Mucosa of stomach (tissue), 1 donor: ENCODE results near the gene SLC7A10.

ENCODE experiments used
- H3K27me3 ChIP-seq: one replicate; pipeline ENCODE4 v1.7.0; 2013; ENCODE audit warnings: mild to moderate bottlenecking, low read length; ENCODE audit not compliant: control insufficient read depth, insufficient read depth
- H3K36me3 ChIP-seq: one replicate; pipeline ENCODE4 v1.7.0; 2013; ENCODE audit warnings: low read length; ENCODE audit not compliant: control insufficient read depth, insufficient read depth
- H3K4me1 ChIP-seq: one replicate; pipeline ENCODE4 v1.7.0; 2013; ENCODE audit warnings: mild to moderate bottlenecking, low read length; ENCODE audit not compliant: control insufficient read depth, insufficient read depth
- H3K4me3 ChIP-seq: one replicate; pipeline ENCODE4 v1.7.0; 2013; ENCODE audit warnings: low read length
- H3K9ac ChIP-seq: one replicate; pipeline ENCODE4 v1.7.0; 2013; ENCODE audit warnings: mild to moderate bottlenecking, low read length, moderate library complexity
- H3K9me3 ChIP-seq: one replicate; pipeline ENCODE4 v1.7.0; 2013; ENCODE audit warnings: mild to moderate bottlenecking, low read length, moderate library complexity; ENCODE audit not compliant: control insufficient read depth
- donor health status: Pancreatic carcinoma.

SLC7A10 gene

GRCh38 chr19:33189453-33189852 lies 36.2 kb downstream of the SLC7A10 start:
- Histone ChIP-seq H3K4me1 (no peaks in the 10 kb centered on the region), H3K4me3 (no peak overlapping the region), H3K9ac (no peak overlapping the region), H3K9me3 (no peaks in the 10 kb centered on the region), H3K27me3 (peaks cover 6% of the 10 kb centered on the region), H3K36me3 (no peaks in the 10 kb centered on the region)

DNA sequence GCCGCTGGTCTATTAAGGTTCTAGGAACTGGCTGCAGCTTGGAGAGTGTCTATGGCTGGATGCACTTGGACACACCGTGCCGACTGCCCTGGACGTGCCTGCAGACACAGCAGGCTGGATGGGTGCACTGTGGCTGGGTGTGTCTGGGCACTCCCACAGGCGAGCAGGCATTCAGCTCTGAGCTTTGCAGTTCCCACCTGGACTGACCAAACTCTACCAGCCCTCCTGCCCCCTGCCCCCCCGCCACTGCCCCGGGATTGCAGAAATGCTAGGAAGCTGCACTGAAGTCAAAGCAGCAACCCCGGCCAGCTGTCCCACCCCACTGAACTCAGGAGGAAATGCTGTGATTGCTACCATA lies 38.5 kb downstream of the SLC7A10 start:
- H3K4me1 ChIP-seq: no peaks in the 10 kb centered on the region
- no peak overlapping the region for H3K4me3 ChIP-seq
- H3K36me3 ChIP-seq: no peaks in the 10 kb centered on the region
- H3K9ac ChIP-seq: no peak overlapping the region
- H3K9me3 ChIP-seq: no peaks in the 10 kb centered on the region
- no peaks in the 10 kb centered on the region for H3K27me3 ChIP-seq

DNA sequence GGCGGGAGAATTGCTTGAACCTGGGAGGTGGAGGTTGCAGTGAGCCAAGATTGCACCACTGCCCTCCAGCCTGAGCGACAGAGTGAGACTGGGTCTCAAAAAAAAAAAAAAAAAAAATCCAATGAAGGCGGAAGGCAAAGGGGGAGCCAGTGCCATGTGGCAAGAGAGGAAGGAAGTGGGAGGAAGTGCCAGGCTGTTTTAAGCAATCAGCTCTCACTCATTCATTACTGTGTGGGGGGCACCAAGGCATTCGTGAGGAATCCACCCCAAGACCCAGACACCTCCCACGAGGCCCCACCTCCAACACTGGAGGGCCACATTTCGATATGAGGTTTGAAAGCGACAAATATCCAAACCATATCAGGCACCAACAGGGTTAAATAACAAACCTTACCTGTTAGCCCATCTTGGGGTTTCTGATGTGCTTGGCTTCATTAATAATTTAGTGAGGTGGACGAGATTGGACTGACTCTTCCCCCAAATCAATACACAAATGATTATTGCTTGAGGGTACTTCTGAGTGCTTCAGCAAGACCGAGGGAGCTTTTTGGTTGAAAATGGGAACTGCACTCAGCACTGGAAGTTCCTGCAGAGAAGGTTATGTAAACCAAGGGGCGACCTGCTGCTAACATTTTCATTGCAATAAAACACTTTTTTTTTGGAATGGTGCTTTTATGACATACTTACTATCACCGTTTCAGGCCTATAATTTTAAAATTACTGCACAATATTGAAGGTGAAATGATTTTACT lies 39.0 kb downstream of the SLC7A10 start:
- no peaks in the 10 kb centered on the region for H3K27me3 ChIP-seq
- no peaks in the 10 kb centered on the region for H3K4me1 ChIP-seq
- H3K36me3 ChIP-seq: no peaks in the 10 kb centered on the region
- H3K4me3 ChIP-seq: no peak overlapping the region
- H3K9me3 ChIP-seq: no peaks in the 10 kb centered on the region
- H3K9ac ChIP-seq: no peak overlapping the region

DNA sequence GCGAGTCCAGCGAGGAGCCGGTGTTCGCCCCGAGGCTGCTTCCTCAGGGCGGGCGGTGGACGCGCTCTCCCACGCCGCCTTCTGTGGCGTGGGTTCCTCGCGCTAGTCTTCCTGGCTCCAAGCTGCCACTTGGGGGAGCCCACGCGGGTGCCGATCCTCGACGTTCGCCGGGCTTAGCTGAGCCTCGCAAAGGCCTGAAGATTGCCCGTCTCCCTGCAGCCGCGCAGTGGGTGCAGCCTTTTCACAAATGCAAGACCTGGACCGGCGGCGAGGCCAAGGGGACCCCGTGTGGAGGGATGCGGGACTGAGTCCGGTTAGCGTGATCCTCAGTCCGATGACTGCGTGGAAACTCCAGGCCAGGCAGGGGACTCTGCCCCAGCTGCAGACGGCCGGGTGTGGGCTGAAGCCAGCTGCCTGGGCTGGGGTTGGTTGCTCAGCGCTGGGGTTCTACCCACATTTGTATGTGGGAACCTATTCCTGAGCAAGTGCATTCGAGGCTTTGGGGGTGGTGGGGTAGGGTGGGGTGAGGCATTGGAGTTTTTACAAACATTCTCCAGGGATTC lies 48.2 kb downstream of the SLC7A10 start:
- Histone ChIP-seq H3K9ac (peak overlapping the region; percentile 88), H3K4me3 (peak overlapping the region; percentile 83), H3K9me3 (no peaks in the 10 kb centered on the region), H3K27me3 (no peaks in the 10 kb centered on the region), H3K36me3 (no peaks in the 10 kb centered on the region), H3K4me1 (peaks cover 9% of the 10 kb centered on the region)

DNA sequence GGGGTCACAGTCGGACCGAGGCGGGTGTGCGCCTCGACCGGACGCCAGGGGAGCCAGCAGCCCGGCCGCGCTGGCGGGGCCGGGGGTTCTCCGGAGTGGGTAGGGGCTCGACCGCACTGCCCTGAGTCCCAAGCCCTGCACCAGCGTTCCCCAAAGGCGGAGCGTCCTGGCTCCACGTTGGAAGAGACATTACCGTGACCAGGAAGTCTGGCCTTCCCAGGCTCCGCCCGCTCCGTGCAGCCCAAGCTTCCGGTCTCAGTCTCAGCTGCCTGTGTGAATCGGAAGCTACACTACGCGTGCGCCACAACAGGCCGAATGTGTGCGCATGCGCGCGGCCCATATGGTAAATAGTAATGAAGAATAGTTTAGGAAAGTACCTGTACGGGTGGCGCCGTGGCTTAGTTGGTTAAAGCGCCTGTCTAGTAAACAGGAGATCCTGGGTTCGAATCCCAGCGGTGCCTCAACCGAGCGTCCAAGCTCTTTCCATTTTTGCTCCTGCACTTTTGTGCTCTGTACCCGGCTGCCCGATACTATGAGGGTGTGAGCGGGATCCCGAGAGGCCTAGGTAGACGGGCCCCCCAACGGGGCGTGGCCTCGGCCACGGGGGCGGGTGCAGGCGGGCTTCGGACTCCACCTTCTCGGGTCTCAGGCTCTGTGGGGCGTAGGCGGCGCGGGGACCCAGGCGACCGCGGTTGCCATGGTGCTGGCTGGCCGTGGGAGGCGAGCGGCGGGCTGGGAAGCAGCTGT lies 48.8 kb downstream of the SLC7A10 start:
- Histone ChIP-seq H3K4me1 (peaks cover 9% of the 10 kb centered on the region), H3K9ac (peak overlapping the region; percentile 88), H3K27me3 (no peaks in the 10 kb centered on the region), H3K9me3 (no peaks in the 10 kb centered on the region), H3K36me3 (no peaks in the 10 kb centered on the region), H3K4me3 (peak overlapping the region; percentile 83)

- Histone ChIP-seq H3K36me3 (no peaks in the 10 kb centered on the region), H3K27me3 (no peaks in the 10 kb centered on the region), H3K9me3 (no peaks in the 10 kb centered on the region), H3K4me3 (peak overlapping the region; percentile 83), H3K4me1 (peaks cover 9% of the 10 kb centered on the region), H3K9ac (peak overlapping the region; percentile 88)
Measured at GRCh38 chr19:33175886-33176669, 49.6 kb downstream of the SLC7A10 start.

DNA sequence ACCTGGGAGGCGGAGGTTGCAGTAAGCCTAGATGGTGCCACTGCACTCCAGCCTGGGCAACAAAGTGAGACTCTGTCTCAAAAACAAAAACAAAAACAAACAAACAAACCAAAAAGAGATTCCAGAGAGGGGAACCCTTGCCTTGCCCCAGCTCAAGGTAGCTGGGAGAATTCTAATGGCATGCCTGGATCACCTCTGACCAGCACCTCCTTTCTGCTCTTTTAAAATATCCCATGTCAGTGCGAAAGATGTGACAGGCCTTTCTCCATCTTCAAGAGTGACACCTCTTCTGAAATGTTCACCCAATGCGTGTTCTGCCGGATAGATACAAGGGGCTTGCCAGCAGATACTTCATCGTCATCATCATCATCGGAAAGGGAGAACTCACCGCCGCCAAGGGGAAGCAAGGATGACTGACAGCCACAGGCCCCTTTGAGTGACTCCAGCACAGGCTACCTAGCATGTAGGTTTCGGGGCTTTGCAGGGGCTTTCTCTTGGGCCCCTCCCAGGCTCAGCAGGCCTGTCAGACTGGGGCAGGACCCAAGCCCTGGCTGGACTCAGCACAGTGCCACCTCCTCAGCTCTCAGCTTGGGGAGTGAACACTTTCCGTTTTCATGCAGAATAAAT lies 50.4 kb downstream of the SLC7A10 start:
- peaks cover 9% of the 10 kb centered on the region for H3K4me1 ChIP-seq
- H3K36me3 ChIP-seq: no peaks in the 10 kb centered on the region
- no peaks in the 10 kb centered on the region for H3K27me3 ChIP-seq
- H3K9ac ChIP-seq: peak overlapping the region; percentile 88
- H3K9me3 ChIP-seq: no peaks in the 10 kb centered on the region
- H3K4me3 ChIP-seq: no peak overlapping the region

DNA sequence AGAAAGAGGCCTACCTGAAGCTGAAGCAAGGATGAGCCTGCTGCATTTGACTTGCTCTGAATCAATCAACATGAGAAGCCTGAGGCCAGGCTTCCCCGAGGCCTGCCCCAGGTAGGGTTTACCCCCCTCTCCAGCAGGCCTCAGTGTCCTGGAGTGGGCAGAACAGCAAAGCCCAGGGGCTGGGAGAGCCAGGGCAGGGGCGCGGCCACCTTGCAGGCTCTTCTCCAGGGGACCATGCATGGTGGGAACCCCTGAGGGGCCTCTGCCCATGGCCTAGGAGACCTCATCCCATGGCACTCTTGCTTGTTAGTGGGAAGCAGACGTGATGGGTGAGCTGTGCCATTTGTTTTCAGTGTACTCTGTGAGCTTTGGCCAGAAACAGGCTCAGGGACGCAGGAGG lies 51.5 kb downstream of the SLC7A10 start:
- Histone ChIP-seq H3K9ac (no peak overlapping the region), H3K27me3 (no peaks in the 10 kb centered on the region), H3K4me3 (no peak overlapping the region), H3K36me3 (no peaks in the 10 kb centered on the region), H3K4me1 (peaks cover 9% of the 10 kb centered on the region), H3K9me3 (no peaks in the 10 kb centered on the region)

- H3K4me3 ChIP-seq: no peak overlapping the region
Measured at GRCh38 chr19:33171916-33172359, 53.7 kb downstream of the SLC7A10 start.

GRCh38 chr19:33171222-33171795 lies 54.3 kb downstream of the SLC7A10 start:
- Histone ChIP-seq H3K9me3 (no peaks in the 10 kb centered on the region), H3K36me3 (no peaks in the 10 kb centered on the region), H3K4me1 (peaks cover 9% of the 10 kb centered on the region), H3K4me3 (no peak overlapping the region), H3K27me3 (no peaks in the 10 kb centered on the region), H3K9ac (no peak overlapping the region)

More at GRCh38 chr19:33171916-33172359, 53.7 kb downstream of the SLC7A10 start:
- Histone ChIP-seq H3K9me3 (no peaks in the 10 kb centered on the region), H3K4me1 (peaks cover 9% of the 10 kb centered on the region), H3K9ac (no peak overlapping the region), H3K36me3 (no peaks in the 10 kb centered on the region), H3K27me3 (no peaks in the 10 kb centered on the region)

- H3K4me1 ChIP-seq: no peaks in the 10 kb centered on the region
- H3K27me3 ChIP-seq: no peaks in the 10 kb centered on the region
- no peak overlapping the region for H3K9ac ChIP-seq
- no peak overlapping the region for H3K4me3 ChIP-seq
- H3K9me3 ChIP-seq: no peaks in the 10 kb centered on the region
- no peaks in the 10 kb centered on the region for H3K36me3 ChIP-seq
Measured at GRCh38 chr19:33168528-33168927, 57.1 kb downstream of the SLC7A10 start.
